Measurements from ENCODE around the gene ATRX. TPM values are rescaled to one million over a fixed set of nuclear protein-coding genes. Genes with fewer than 3 reads are reported as not detected.
A peak's percentile ranks its signal among the peaks of the same experiment; 100 is the strongest.

ATRX gene
- total and polyA plus RNA-seq, 10 of the 15 experiments (the other 5 are each of a cell fraction or from before 2014, with no cell fraction given), result 19.4 to 73.8 (median 45.2) TPM

GRCh38 chrX:77785486-77786364 lies at the start of gene ATRX (continued):
- no peak for TF ChIP-seq ATF2 (IDR thresholded peaks at IDR 0.05; ENCODE audit: low read length)
- TF ChIP-seq RB1 (IDR thresholded peaks at IDR 0.05; ENCODE audit: borderline replicate concordance), result 0 out of 2 replicates have a peak, but pooled peaks have one; percentile 54
- no peak for TF ChIP-seq ZNF24 (IDR thresholded peaks at IDR 0.05)
- TF ChIP-seq YY1 (IDR thresholded peaks at IDR 0.05; ENCODE audit: low read depth, low read length), result peak; percentile 97
- TF ChIP-seq NFIC (IDR thresholded peaks at IDR 0.05; ENCODE audit: low read depth, low read length), result no peak
- TF ChIP-seq CREM (IDR thresholded peaks at IDR 0.05; ENCODE audit: low read depth), result peak; percentile 80
- no peak for TF ChIP-seq MYC (IDR thresholded peaks at IDR 0.05; ENCODE audit: insufficient read depth, insufficient read length, insufficient replicate concordance, low read length, severe bottlenecking)
- TF ChIP-seq RAD21 (IDR thresholded peaks at IDR 0.05; ENCODE audit: insufficient read depth, low read depth, low read length), result no peak
- no peak for TF ChIP-seq ZZZ3 (IDR thresholded peaks at IDR 0.05; ENCODE audit: control insufficient read depth, insufficient read length, low read depth)
- TF ChIP-seq BCLAF1 (IDR thresholded peaks at IDR 0.05), result no peak
- no peak for TF ChIP-seq ZNF592 (IDR thresholded peaks at IDR 0.05)
- 0 out of 2 replicates have a peak, but pooled peaks have one; percentile 41 for TF ChIP-seq DPF2 (IDR thresholded peaks at IDR 0.05)
- peak; percentile 96 for TF ChIP-seq RFX5 (IDR thresholded peaks at IDR 0.05; ENCODE audit: low read depth, low read length)
- no peak for TF ChIP-seq BRCA1 (IDR thresholded peaks at IDR 0.05; ENCODE audit: low read depth, low read length)
- no peak for TF ChIP-seq BACH1 (IDR thresholded peaks at IDR 0.05; ENCODE audit: borderline replicate concordance)
- no peak for TF ChIP-seq CEBPZ (IDR thresholded peaks at IDR 0.05; ENCODE audit: low read depth, low read length)
- no peak for TF ChIP-seq FOXK2 (IDR thresholded peaks at IDR 0.05)
- no peak for TF ChIP-seq YBX1 (IDR thresholded peaks at IDR 0.05)
